Activated naive CD4-positive, alpha-beta T cell treated with Interleukin-2 at 50 U/mL for 16 hours (primary cell): ENCODE data around the gene CRACR2A.

Experiments
- DNase-seq: peaks from one replicate; pipeline ENCODE4 v3.0.0-alpha.2; 2020

CRACR2A gene

GRCh38 chr12:3679831-3680230, 73.1 kb downstream of the CRACR2A start:
- no peak for DNase-seq

GRCh38 chr12:3677609-3678008, 75.3 kb downstream of the CRACR2A start:
- no peak for DNase-seq

GRCh38 chr12:3673981-3674708, 78.8 kb downstream of the CRACR2A start:
- no peak for DNase-seq

GRCh38 chr12:3672113-3672509, 80.8 kb downstream of the CRACR2A start:
- no peak for DNase-seq

GRCh38 chr12:3671330-3672112, 81.4 kb downstream of the CRACR2A start:
- DNase-seq, result no peak

GRCh38 chr12:3670083-3670620, 82.8 kb downstream of the CRACR2A start:
- DNase-seq, result no peak

GRCh38 chr12:3669594-3669993, 83.3 kb downstream of the CRACR2A start:
- no peak for DNase-seq

- no peak for DNase-seq
Measured at GRCh38 chr12:3668479-3669165, 84.3 kb downstream of the CRACR2A start.

- no peak for DNase-seq
Measured at GRCh38 chr12:3667485-3667884, 85.4 kb downstream of the CRACR2A start.

- DNase-seq, result no peak
Measured at GRCh38 chr12:3666441-3666840, 86.5 kb downstream of the CRACR2A start.

GRCh38 chr12:3662521-3662921, 90.4 kb downstream of the CRACR2A start:
- DNase-seq, result no peak

GRCh38 chr12:3661028-3661427, 91.9 kb downstream of the CRACR2A start:
- no peak for DNase-seq

- peak; percentile 8 for DNase-seq
Measured at GRCh38 chr12:3658327-3659163, 94.4 kb downstream of the CRACR2A start.

GRCh38 chr12:3656946-3657622, 95.8 kb downstream of the CRACR2A start:
- DNase-seq, result no peak

- DNase-seq, result peak; percentile 7
Measured at GRCh38 chr12:3655328-3655900, 97.5 kb downstream of the CRACR2A start.

GRCh38 chr12:3651585-3652424, 101.1 kb downstream of the CRACR2A start:
- no peak for DNase-seq

- DNase-seq, result no peak
Measured at GRCh38 chr12:3647504-3647903, 105.4 kb downstream of the CRACR2A start.

- no peak for DNase-seq
Measured at GRCh38 chr12:3646561-3647241, 106.2 kb downstream of the CRACR2A start.

- no peak for DNase-seq
Measured at GRCh38 chr12:3645091-3645490, 107.8 kb downstream of the CRACR2A start.

GRCh38 chr12:3644104-3644503, 108.8 kb downstream of the CRACR2A start:
- no peak for DNase-seq
